Activated CD8-positive, alpha-beta memory T cell treated with anti-CD3 and anti-CD28 coated beads, Interleukin-2, amount 10 ng/mL, durations not matched to agents 7 days and 5 days (primary cell): ENCODE measurements around the gene MAST3. TPM values are rescaled to one million over a fixed set of nuclear protein-coding genes. Genes with fewer than 3 reads are reported as not detected.
"Not testable (repeated sequence)": the region's sequence is repeated elsewhere in the genome, so short reads cannot be mapped to it uniquely, and the experiment has no call there.

Experiments used
- ATAC-seq: fragments of 150-1000 bp; cut with Tn5 transposase; one replicate; pipeline ENCODE4 v1.10.0; 2021; ENCODE audit warnings: moderate library complexity
- CTCF ChIA-PET: fragments of 350-600 bp; sonication (Branson Sonifier 250); formaldehyde crosslinking; loops from one replicate; lab custom pipeline; 2021; ENCODE audit warnings: antibody characterized with exemption; lab: Charles Lee
- DNase-seq: peaks from one replicate; pipeline ENCODE4 v3.0.0-alpha.2; 2020
- H3K27ac Mint-ChIP-seq: one replicate; pipeline ENCODE4 v1.8.0; 2021; ENCODE audit warnings: mild to moderate bottlenecking, mixed read lengths
- H3K27me3 Mint-ChIP-seq: one replicate; pipeline ENCODE4 v1.8.0; 2021; ENCODE audit warnings: mixed read lengths
- H3K36me3 Mint-ChIP-seq: one replicate; pipeline ENCODE4 v1.8.0; 2021; ENCODE audit warnings: mild to moderate bottlenecking, mixed read lengths
- H3K4me1 Mint-ChIP-seq: one replicate; pipeline ENCODE4 v1.8.0; 2021; ENCODE audit warnings: mixed read lengths
- H3K4me3 Mint-ChIP-seq: one replicate; pipeline ENCODE4 v1.8.0; 2021; ENCODE audit warnings: mild to moderate bottlenecking, moderate library complexity, mixed read lengths
- H3K9me3 Mint-ChIP-seq: one replicate; pipeline ENCODE4 v1.8.0; 2022; ENCODE audit warnings: low read depth, mixed read lengths
- total RNA-seq, 2 experiments: library from RNA; stranded (reverse); gene quantifications; one replicate each; pipeline ENCODE4 v1.2.3, GENCODE V29; 2021

MAST3 gene
- total RNA-seq, 2 experiments from 2014 or later, result 25.7 to 34.1 TPM

DNA sequence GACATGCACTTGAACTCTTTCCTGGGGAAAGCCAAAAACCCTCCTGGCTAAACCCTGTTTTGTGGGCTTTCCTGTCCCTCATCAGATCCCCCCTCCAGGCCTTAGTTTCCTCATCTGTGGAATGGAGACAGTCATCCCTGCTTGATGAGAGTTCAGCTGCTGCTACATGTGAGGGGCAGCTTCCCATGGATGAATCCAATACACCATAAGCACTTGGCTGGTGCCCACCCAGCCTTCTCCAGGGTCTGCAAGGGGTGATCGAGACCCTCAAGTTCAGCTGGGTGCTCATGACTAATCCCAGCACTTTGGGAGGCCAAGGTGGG, 32.4 kb upstream of the MAST3 start:
- no peaks in the 10 kb centered on the region for H3K9me3 Mint-ChIP-seq
- H3K36me3 Mint-ChIP-seq, result peaks cover 27% of the 10 kb centered on the region
- no peaks in the 10 kb centered on the region for H3K4me1 Mint-ChIP-seq
- no peak for DNase-seq
- CTCF ChIA-PET, result no interaction called here
- no peaks in the 10 kb centered on the region for H3K27me3 Mint-ChIP-seq
- no peak overlapping the region for H3K4me3 Mint-ChIP-seq
- ATAC-seq, result no peak
- no peak overlapping the region for H3K27ac Mint-ChIP-seq

DNA sequence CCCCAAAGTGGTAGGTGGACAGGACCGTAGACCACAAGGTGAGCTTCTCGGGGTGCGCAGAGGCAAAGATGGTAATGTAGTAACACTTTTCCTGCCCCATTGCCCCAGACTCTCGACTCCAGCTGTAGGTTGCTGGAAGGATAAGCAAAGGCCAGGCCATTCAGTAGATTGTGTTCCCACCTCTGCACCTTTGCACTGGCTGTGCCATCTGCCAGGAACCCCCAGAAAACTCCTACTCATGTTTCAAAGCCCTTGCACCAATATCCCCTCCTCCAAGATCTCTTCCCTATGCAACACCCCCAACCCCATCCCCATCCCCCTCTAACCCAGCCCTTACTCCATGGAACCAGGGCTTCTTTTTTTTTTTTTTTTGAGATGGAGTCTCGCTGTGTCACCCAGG, 29.2 kb upstream of the MAST3 start:
- CTCF ChIA-PET, result interaction anchor here (1.0 to 1.3 kb wide), 2 partner anchors 14 to 56 kb away, joined by 3 read pairs; no protein-coding TSS in a partner anchor
- no peak for ATAC-seq
- peaks cover 35% of the 10 kb centered on the region for H3K36me3 Mint-ChIP-seq
- no peak for DNase-seq
- no peaks in the 10 kb centered on the region for H3K9me3 Mint-ChIP-seq
- no peak overlapping the region for H3K27ac Mint-ChIP-seq
- no peak overlapping the region for H3K4me3 Mint-ChIP-seq
- H3K27me3 Mint-ChIP-seq, result no peaks in the 10 kb centered on the region
- H3K4me1 Mint-ChIP-seq, result peaks cover 5% of the 10 kb centered on the region

DNA sequence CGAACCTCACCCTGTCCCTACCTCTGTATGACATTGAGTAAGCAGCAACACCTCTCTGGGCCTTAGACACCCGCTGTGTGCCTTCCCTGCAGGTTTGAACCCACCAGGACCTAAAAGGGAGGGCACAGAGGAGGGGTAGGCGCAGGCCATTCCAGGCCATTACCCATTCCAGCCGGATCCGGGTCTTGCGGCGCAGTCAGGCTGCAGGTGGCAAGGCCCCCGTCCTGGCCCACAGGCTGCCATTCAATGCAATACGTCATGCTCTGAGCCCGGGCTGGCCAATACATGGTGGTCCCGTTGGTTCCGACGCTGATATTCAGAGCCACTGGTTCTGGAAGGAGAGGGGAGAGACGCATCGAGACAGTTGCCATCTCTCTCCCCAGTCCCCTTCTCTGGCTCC, 28.2 kb upstream of the MAST3 start:
- DNase-seq, result no peak
- Mint-ChIP-seq H3K4me3 (no peak overlapping the region), H3K4me1 (peaks cover 15% of the 10 kb centered on the region), H3K9me3 (no peaks in the 10 kb centered on the region), H3K27ac (no peak overlapping the region), H3K36me3 (peaks cover 40% of the 10 kb centered on the region), H3K27me3 (no peaks in the 10 kb centered on the region)
- ATAC-seq, result no peak
- CTCF ChIA-PET, result interaction anchor here (1.3 to 1.4 kb wide), 2 partner anchors 10 to 57 kb away, joined by 3 read pairs; no protein-coding TSS in a partner anchor

DNA sequence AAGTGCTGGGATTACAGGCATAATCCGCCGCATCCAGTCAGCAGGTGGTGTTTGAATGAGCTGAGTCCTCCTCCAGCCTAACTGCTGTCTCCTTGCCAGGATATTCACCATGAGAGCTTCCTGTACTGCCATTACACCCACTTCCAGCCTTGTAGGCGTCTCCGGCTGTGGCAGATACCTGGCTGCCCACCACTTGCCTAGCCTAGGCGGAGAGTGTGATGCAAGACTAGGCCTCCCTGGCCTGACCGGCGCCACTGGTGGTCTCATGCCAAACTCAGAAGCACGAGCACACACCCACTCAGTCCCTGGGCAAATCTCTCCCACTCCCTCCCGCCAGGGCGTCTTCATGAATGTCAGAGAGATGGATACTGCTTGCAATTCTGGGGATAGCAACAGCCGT, 27.4 kb upstream of the MAST3 start:
- no peak overlapping the region for H3K4me3 Mint-ChIP-seq
- H3K27ac Mint-ChIP-seq, result no peak overlapping the region
- ATAC-seq (no peak), DNase-seq (no peak)
- H3K9me3 Mint-ChIP-seq, result no peaks in the 10 kb centered on the region
- H3K4me1 Mint-ChIP-seq, result peaks cover 15% of the 10 kb centered on the region
- peaks cover 34% of the 10 kb centered on the region for H3K36me3 Mint-ChIP-seq
- CTCF ChIA-PET, result interaction anchor here (1.0 to 1.4 kb wide), 4 partner anchors 11 to 72 kb away, joined by 3 to 4 read pairs (median 3); no protein-coding TSS in a partner anchor
- no peaks in the 10 kb centered on the region for H3K27me3 Mint-ChIP-seq

DNA sequence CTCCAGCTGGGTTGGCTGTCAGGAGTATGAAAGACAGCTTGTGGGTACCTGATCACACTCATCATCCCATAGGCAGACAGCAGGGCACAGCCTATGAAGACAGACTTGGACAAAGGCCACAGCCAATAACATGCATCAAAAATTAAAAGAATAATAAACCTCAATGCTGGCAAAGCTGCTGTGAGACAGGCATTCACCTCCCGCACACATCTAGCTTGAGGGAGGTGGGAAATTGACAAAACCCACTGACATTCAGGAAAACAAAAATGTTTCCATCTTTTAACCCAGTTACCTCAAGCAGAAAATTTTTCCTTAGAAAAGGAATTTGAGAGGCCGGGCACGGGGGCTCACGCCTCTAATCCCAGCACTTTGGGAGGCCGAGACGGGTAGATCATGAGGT, 25.2 kb upstream of the MAST3 start:
- no peaks in the 10 kb centered on the region for H3K9me3 Mint-ChIP-seq
- no peak overlapping the region for H3K4me3 Mint-ChIP-seq
- peaks cover 38% of the 10 kb centered on the region for H3K36me3 Mint-ChIP-seq
- no peak for DNase-seq
- H3K27me3 Mint-ChIP-seq, result no peaks in the 10 kb centered on the region
- peaks cover 15% of the 10 kb centered on the region for H3K4me1 Mint-ChIP-seq
- H3K27ac Mint-ChIP-seq, result no peak overlapping the region
- CTCF ChIA-PET, result interaction anchor here (0.7 to 1.5 kb wide), 3 partner anchors 20 to 319 kb away, joined by 3 to 6 read pairs (median 3); no protein-coding TSS in a partner anchor
- no peak for ATAC-seq

DNA sequence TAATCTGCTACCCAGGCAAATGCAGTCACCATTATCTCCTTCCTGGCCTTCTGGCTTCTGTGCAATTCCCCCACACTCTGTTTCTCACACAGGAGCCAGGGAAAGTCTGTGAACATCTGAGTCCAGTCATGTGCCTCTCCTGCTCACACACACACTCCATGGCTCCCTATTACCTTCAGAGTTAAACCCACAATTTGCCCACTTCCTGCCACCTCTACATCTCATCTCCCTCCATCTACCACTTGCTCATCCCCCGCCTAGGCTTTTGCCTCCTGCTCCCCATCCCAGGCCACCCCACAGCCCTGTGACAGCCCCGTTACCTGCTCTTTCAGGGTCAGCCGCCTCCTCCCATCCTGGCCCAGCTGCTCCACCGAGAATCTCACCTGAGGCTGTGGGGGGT, 24.4 kb upstream of the MAST3 start:
- H3K27me3 Mint-ChIP-seq, result no peaks in the 10 kb centered on the region
- no peak overlapping the region for H3K4me3 Mint-ChIP-seq
- H3K9me3 Mint-ChIP-seq, result no peaks in the 10 kb centered on the region
- peaks cover 38% of the 10 kb centered on the region for H3K36me3 Mint-ChIP-seq
- ATAC-seq, result peak; percentile 53
- H3K4me1 Mint-ChIP-seq, result peaks cover 15% of the 10 kb centered on the region
- H3K27ac Mint-ChIP-seq, result peak overlapping the region; percentile 72
- CTCF ChIA-PET, result interaction anchor here (0.7 kb wide), 1 partner anchor 66 kb away, joined by 3 read pairs; no protein-coding TSS in a partner anchor
- DNase-seq, result peak; percentile 46

DNA sequence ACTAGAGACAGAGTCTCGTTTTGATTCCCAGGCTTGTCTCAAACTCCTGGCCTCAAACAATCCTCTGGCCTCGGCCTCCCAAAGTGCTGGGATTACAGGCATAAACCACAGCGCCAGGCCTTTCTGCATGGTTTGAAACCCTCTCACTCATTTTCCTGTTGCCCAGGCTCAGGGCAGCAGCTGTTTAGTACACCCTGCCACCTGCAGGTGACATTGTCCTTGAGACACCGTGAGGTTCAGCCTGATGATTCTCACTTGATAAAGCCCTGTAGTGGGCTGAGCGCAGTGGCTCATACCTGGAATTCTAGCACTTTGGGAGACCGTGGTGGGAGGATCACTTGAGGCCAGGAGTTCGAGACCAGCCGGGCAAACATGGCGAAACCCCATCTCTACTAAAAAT, 23.4 kb upstream of the MAST3 start:
- no peak for DNase-seq
- H3K27me3 Mint-ChIP-seq, result no peaks in the 10 kb centered on the region
- peaks cover 15% of the 10 kb centered on the region for H3K4me1 Mint-ChIP-seq
- no peaks in the 10 kb centered on the region for H3K9me3 Mint-ChIP-seq
- no peak overlapping the region for H3K4me3 Mint-ChIP-seq
- CTCF ChIA-PET, result interaction anchor here (1.1 to 1.8 kb wide), 3 partner anchors 11 to 29 kb away, joined by 3 to 6 read pairs (median 4); no protein-coding TSS in a partner anchor
- peaks cover 36% of the 10 kb centered on the region for H3K36me3 Mint-ChIP-seq
- ATAC-seq, result no peak
- H3K27ac Mint-ChIP-seq, result peak overlapping the region; percentile 29

DNA sequence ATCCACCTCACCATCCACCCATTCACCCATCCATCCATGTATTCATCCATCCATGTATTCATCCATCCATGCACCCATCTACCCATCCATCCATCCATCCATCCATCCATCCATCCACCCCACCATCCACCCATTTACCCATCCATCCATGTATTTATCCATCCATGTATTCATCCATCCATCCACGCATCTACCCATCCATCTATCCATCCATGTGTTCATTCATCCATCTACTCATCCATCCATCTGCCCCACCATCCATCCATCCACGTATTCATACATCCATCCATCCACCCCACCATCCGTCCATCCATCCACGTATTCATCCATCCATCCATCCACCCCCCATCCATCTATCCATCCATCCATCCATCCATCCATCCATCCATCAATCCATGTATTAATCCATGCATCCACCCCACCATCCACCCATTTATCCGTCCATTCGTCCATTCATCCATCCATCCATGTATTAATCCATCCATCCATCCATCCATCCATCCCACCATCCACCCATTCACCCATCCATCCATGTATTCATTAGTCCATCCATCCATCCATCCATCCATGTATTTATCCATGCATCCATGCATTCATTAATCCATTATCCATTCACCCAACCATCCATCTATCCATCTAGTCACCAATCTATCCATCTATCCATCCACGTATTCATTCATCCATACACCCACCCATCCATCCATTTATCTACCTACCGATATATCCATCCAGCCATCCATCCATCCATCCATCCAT, 13.5 kb upstream of the MAST3 start:
- ATAC-seq (no peak), DNase-seq (no peak)
- Mint-ChIP-seq H3K4me3 (peak overlapping the region; percentile 95), H3K36me3 (peaks cover 36% of the 10 kb centered on the region), H3K27ac (peak overlapping the region; percentile 19), H3K27me3 (no peaks in the 10 kb centered on the region), H3K4me1 (peaks cover 44% of the 10 kb centered on the region), H3K9me3 (peaks cover 3% of the 10 kb centered on the region)
- CTCF ChIA-PET, result no interaction called here

DNA sequence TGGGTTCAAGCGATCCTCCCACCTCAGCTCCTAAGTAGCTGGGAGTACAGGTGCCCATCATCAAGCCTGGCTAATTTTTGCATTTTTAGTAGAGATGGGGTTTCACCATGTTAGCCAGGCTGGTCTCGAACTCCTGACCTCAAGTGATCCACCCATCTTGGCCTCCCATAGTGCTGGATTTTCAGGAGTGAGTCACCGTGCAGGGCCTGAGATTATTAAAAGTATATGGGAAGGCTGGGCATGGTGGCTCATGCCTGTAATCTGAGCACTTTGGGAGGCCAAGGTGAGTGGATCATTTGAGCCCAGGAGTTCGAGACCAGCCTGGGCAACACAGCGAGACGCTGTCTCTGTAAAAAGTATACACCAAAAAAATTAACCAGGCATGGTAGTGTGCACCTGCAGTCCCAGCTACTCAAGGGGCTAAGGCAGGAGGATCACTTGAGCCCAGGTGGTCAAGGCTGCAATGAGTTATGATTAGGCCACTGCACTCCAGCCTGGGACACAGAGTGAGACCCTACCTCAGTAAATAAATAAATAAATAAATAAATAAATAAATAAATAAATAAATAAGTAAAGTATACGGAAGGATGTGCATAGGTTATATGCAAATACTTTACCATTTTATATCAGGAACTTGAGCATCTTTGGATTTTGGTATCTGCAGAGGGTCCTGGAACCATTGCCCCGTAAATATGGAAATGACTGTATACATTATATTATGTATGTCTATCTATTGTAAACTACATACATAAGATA, 11.7 kb upstream of the MAST3 start:
- H3K27ac Mint-ChIP-seq, result peak overlapping the region; percentile 99
- no peak for DNase-seq
- H3K36me3 Mint-ChIP-seq, result peaks cover 26% of the 10 kb centered on the region
- no peaks in the 10 kb centered on the region for H3K27me3 Mint-ChIP-seq
- CTCF ChIA-PET, result interaction anchor here (0.9 to 8.0 kb wide), 5 partner anchors 8 to 237 kb away, joined by 3 to 67 read pairs (median 3); partner anchors contain the start of gene LSM4
- H3K9me3 Mint-ChIP-seq, result peaks cover 3% of the 10 kb centered on the region
- peaks cover 62% of the 10 kb centered on the region for H3K4me1 Mint-ChIP-seq
- H3K4me3 Mint-ChIP-seq, result peak overlapping the region; percentile 95
- ATAC-seq, result no peak

DNA sequence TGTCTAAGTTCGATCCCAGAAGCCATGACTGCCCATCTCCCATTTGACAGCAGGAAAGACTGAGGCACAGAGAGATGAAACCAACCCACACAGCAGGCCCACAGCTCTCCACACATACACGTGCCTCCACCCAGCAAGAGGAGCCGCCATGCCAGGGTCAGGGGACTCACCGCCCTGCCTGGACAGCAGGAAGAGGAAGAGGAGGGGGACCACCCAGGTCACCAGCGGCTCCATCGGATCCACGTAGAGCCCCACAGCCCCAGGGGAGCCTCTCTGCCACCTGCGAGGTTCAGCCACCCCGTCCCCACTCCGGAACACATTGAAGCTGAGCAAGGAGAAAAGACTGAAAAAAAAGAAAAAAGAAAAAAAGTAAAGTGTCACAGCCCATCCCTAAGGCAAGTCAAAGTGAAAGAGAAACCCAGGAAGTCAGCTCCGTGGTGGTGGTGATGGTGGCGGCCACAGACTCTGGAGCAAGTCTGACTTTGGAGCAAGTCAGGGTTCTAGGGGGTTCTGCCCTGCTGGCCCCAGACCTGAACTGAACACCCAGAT, 10.9 kb upstream of the MAST3 start, which contains the start of gene IL12RB1:
Gene IL12RB1 (minus strand): TSS at position 345 of the 549 bp plus-strand sequence. CDS start 111 bp downstream, at position 234.
- Mint-ChIP-seq H3K4me3 (peak within 1 kb of the TSS; percentile 95), H3K4me1 (peaks cover 69% of the 10 kb centered on the region), H3K27me3 (no peaks in the 10 kb centered on the region), H3K27ac (peak within 1 kb of the TSS; percentile 99), H3K9me3 (peaks cover 3% of the 10 kb centered on the region), H3K36me3 (peaks cover 24% of the 10 kb centered on the region)
- ATAC-seq (peak; percentile 71), DNase-seq (peak; percentile 91)
- CTCF ChIA-PET, result interaction anchor here (0.7 to 8.0 kb wide), 14 partner anchors 9 to 458 kb away, joined by 3 to 67 read pairs (median 3); partner anchors contain the start of genes ARRDC2, LSM4 and MAST3

DNA sequence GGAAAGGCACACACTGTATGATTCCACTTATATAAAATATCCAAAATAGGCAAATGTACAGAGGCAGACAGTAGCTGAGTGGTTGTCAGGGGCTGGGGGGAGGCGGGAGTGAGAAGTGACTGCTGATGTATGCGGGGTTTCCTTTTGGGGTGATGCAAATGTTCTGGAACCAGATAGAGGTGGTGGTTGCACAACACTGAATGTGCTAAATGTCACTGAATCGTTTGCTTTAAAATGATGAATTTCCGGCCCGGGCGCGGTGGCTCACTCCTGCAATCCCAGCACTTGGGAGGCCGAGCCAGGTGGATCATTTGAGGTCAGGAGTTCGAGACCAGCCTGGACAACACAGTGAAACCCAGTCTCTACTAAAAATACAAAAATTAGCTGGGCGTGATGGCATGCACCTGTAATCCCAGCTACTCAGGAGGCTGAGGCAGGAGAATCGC, 8.5 kb upstream of the MAST3 start:
- Mint-ChIP-seq H3K4me3 (peak overlapping the region; percentile 42), H3K4me1 (peaks cover 77% of the 10 kb centered on the region), H3K27ac (peak overlapping the region; percentile 93)
- ATAC-seq (peak; percentile 45), DNase-seq (peak; percentile 81)
- H3K27me3 Mint-ChIP-seq, H3K9me3 Mint-ChIP-seq, H3K36me3 Mint-ChIP-seq: not testable (repeated sequence)
- CTCF ChIA-PET, result interaction anchor here (0.8 to 8.0 kb wide), 9 partner anchors 9 to 190 kb away, joined by 3 to 67 read pairs (median 4); partner anchors contain the start of gene MAST3

DNA sequence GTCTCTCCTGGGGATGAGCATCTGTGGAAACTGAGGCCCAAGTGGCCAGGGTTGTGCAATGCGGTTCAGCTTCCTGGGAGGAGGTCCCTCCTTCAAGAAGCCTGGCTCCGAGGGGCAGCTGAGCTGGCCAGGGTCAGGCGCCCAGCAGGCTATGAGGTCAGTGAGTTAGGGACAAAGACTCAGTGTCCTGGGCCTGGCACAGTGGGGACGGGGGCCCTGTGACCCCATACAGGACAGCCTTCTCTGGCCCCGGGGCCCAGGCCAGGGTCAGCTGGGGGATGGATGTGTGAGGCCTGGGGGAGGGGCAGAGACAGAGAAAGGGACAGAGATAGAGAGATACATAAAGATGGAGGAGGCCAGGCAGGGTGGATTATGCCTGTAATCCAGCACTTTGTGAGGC, 7.9 kb upstream of the MAST3 start:
- peaks cover under 1% of the 10 kb centered on the region for H3K36me3 Mint-ChIP-seq
- H3K9me3 Mint-ChIP-seq, result no peaks in the 10 kb centered on the region
- no peaks in the 10 kb centered on the region for H3K27me3 Mint-ChIP-seq
- H3K4me3 Mint-ChIP-seq, result no peak overlapping the region
- DNase-seq (no peak), ATAC-seq (no peak)
- H3K4me1 Mint-ChIP-seq, result peaks cover 70% of the 10 kb centered on the region
- CTCF ChIA-PET, result interaction anchor here (1.1 to 8.0 kb wide), 5 partner anchors 8 to 71 kb away, joined by 3 to 67 read pairs (median 9); partner anchors contain the start of gene MAST3
- H3K27ac Mint-ChIP-seq, result peak overlapping the region; percentile 93
